ENCODE results near the gene PTPA.

PTPA gene

GRCh38 chr9:129178568-129179382 is 67.6 kb downstream of the PTPA start:
- Histone ChIP-seq H3K9me3 (no peaks in the 10 kb centered on the region), H3K4me1 (peaks cover 2 to 19% (median 13%) of the 10 kb centered on the region in 4 donors), H3K4me3 (peak overlapping the region; percentile 99 to 100), H3K36me3 (no peaks in the 10 kb centered on the region), H3K27ac (no peak overlapping the region), H3K27me3 (no peaks in the 10 kb centered on the region)
- peak in 1 of 2 donors; percentile 72 for DNase-seq
- TF ChIP-seq CTCF (IDR thresholded peaks at IDR 0.05): no peak
- intact Hi-C loops (cut with DNase I; ENCODE audit: low total_unique reads): loop anchor here (5.0 kb wide), 4 partner anchors 139 to 314 kb away; no protein-coding TSS in a partner anchor

GRCh38 chr9:129181246-129181645 is 70.0 kb downstream of the PTPA start:
- Histone ChIP-seq H3K36me3 (no peaks in the 10 kb centered on the region), H3K4me1 (peaks cover 0 to 11% (median 8%) of the 10 kb centered on the region in 4 donors), H3K9me3 (no peaks in the 10 kb centered on the region), H3K27ac (no peak overlapping the region), H3K4me3 (no peak overlapping the region), H3K27me3 (no peaks in the 10 kb centered on the region)
- intact Hi-C loops (cut with DNase I; ENCODE audit: low total_unique reads): loop anchor here (5.0 kb wide), 1 partner anchor 66 kb away; no protein-coding TSS in a partner anchor
- no peak for DNase-seq
- TF ChIP-seq CTCF (IDR thresholded peaks at IDR 0.05): no peak

GRCh38 chr9:129182122-129182521 is 70.9 kb downstream of the PTPA start:
- Histone ChIP-seq H3K9me3 (no peaks in the 10 kb centered on the region), H3K27ac (no peak overlapping the region), H3K4me1 (peaks cover 0 to 11% (median 8%) of the 10 kb centered on the region in 4 donors), H3K27me3 (no peaks in the 10 kb centered on the region), H3K4me3 (no peak overlapping the region), H3K36me3 (no peaks in the 10 kb centered on the region)
- DNase-seq: no peak
- intact Hi-C loops (cut with DNase I; ENCODE audit: low total_unique reads): loop anchor here (5.0 kb wide), 1 partner anchor 65 kb away; no protein-coding TSS in a partner anchor
- no peak for TF ChIP-seq CTCF (IDR thresholded peaks at IDR 0.05)

- Histone ChIP-seq H3K27ac (no peak overlapping the region), H3K9me3 (no peaks in the 10 kb centered on the region), H3K27me3 (no peaks in the 10 kb centered on the region), H3K4me1 (peaks cover 0 to 11% (median 8%) of the 10 kb centered on the region in 4 donors), H3K36me3 (no peaks in the 10 kb centered on the region), H3K4me3 (no peak overlapping the region)
- TF ChIP-seq CTCF (IDR thresholded peaks at IDR 0.05): peak in 1 of 2 experiments; percentile 21
- intact Hi-C loops (cut with DNase I; ENCODE audit: low total_unique reads): loop anchor here (5.0 kb wide), 1 partner anchor 64 kb away; no protein-coding TSS in a partner anchor
- DNase-seq: no peak
Measured at GRCh38 chr9:129182625-129183494, 71.6 kb downstream of the PTPA start.

GRCh38 chr9:129183495-129184218 is 72.4 kb downstream of the PTPA start:
- Histone ChIP-seq H3K9me3 (no peaks in the 10 kb centered on the region), H3K4me1 (peaks cover 0 to 6% (median 3%) of the 10 kb centered on the region in 4 donors), H3K4me3 (no peak overlapping the region), H3K27ac (no peak overlapping the region), H3K27me3 (no peaks in the 10 kb centered on the region), H3K36me3 (no peaks in the 10 kb centered on the region)
- intact Hi-C loops (cut with DNase I; ENCODE audit: low total_unique reads): loop anchor here (5.0 kb wide), 1 partner anchor 64 kb away; no protein-coding TSS in a partner anchor
- no peak for TF ChIP-seq CTCF (IDR thresholded peaks at IDR 0.05)
- DNase-seq: no peak
